Kidney glomerular epithelial cell (primary cell): ENCODE measurements around the gene SUPT3H.
A peak's percentile ranks its signal among the peaks of the same experiment; 100 is the strongest.
"Not testable (repeated sequence)": the region's sequence is repeated elsewhere in the genome, so short reads cannot be mapped to it uniquely, and the experiment has no call there.

Experiments used
- DNase-seq: peaks from one replicate; lab custom pipeline; 2025; lab: John Stamatoyannopoulos, UW

SUPT3H gene

DNA sequence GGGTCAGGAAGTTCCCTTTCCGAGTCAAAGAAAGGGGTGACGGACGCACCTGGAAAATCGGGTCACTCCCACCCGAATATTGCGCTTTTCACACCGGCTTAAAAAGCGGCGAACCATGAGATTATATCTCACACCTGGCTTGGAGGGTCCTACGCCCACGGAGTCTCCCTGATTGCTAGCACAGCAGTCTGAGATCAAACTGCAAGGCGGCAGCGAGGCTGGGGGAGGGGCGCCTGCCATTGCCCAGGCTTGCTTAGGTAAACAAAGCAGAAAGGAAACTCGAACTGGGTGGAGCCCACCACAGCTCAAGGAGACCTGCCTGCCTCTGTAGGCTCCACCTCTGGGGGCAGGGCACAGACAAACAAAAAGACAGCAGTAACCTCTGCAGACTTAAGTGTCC lies 315.1 kb downstream of the SUPT3H start:
- not testable (repeated sequence) for DNase-seq

- DNase-seq: no peak
These were observed 320.0 kb downstream of the SUPT3H start for GRCh38 chr6:45057711-45058110.

DNA sequence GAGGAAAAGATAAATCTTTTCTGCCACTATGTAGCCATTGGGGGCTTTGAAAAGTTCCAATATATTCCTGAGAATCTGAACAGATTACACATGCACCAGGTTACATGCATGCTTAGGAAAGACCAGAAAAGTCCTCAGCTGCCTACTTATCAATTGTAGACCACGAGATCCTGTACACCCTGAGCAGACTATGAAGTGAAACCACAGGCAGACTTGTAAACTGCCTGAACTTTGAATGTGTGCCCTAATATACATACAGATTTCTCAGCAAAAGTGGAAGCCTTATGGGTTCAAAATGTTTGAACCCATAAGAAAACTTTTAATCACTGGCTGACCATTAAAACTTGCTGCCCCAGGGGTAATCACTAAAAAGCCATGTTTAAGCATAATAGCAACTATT lies 323.1 kb downstream of the SUPT3H start:
- DNase-seq: no peak

- DNase-seq: no peak
These were observed 325.4 kb downstream of the SUPT3H start for GRCh38 chr6:45052325-45052724.

DNA sequence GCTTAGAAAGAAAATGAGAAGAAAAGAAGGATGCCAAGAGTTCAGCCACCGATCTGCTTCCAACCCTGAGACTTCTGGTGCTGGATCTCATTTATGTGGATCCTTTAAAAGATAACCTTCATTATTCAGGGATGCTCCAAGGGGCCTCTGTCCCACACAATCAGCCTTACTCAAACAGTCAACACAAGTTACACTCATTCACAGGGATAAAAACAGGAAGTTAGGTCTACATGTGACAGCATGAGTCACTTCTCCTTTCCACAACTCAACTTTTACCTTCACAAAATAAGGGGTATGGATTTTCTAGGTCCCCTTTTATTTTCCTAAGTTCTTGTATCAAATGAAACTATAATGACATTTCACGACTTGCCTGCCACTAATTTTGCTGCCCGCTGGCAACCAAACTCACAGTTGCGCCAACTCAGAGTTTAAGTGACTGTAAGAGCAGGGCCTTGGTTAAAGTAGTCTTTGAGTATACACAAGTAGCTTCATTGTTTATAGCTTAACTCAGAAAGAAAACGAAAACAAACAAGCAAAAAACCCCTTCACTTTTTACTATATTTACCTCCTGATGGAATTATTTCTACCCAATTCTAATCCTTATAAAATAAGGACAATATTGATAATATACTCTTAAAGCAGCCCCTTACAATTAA lies 328.4 kb downstream of the SUPT3H start:
- DNase-seq: no peak

DNA sequence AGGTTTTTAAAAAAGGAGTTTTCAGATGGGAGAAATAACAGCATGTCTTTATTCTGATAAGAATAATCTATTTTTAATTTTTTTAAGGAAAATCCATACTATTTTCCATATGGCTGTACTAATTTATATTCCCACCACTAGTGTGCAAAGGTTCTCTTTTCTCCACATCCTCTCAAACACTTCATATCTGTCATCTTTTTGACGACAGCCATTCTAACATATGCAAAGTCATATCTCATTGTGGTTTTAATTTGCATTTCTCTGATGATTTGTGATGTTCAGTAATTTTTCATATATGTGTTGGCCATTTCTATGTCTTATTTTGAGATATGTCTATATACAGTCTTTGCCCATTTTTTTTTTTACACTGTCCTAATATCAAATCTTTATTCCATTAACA lies 330.2 kb downstream of the SUPT3H start:
- no peak for DNase-seq

- no peak for DNase-seq
These were observed 332.5 kb downstream of the SUPT3H start for GRCh38 chr6:45045253-45045601.

GRCh38 chr6:45044510-45045252 lies 333.1 kb downstream of the SUPT3H start:
- peak; percentile 47 for DNase-seq

DNA sequence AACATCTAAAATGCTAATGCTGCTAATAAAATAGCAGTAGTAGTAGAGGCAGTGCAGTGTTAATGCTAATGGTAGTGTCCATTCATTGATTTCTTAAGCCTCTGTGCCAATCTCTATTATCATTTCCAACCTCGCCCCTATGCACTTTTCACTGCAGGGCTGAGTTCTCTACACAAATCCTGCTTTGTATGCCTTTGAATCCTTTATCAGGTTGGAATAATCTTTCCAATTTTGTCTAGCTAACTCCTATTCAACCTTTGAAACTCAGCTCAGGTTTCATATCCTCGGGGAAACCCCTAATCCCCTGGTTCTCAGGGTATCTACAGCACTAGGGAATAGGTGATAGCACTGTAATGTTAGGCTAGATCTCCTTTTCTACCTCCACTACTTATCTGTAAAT lies 333.6 kb downstream of the SUPT3H start:
- no peak for DNase-seq

DNA sequence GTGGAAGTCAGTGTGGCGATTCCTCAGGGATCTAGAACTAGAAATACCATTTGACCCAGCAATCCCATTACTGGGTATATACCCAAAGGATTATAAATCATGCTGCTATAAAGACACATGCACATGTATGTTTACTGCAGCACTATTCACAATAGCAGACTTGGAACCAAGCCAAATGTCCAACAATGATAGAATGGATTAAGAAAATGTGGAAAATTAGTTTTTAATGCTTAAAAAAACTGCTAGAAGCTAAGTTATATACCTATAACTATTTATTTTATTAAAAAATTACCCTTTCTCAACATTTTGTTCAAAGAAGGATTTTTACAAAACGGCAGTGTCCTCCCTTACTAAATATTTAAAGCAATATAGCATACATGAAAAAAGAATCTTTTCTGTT lies 335.1 kb downstream of the SUPT3H start:
- not testable (repeated sequence) for DNase-seq

GRCh38 chr6:45038226-45038625 lies 339.5 kb downstream of the SUPT3H start:
- DNase-seq: no peak

GRCh38 chr6:45036103-45036502 lies 341.6 kb downstream of the SUPT3H start:
- no peak for DNase-seq

GRCh38 chr6:45032426-45032825 lies 345.3 kb downstream of the SUPT3H start:
- no peak for DNase-seq

DNA sequence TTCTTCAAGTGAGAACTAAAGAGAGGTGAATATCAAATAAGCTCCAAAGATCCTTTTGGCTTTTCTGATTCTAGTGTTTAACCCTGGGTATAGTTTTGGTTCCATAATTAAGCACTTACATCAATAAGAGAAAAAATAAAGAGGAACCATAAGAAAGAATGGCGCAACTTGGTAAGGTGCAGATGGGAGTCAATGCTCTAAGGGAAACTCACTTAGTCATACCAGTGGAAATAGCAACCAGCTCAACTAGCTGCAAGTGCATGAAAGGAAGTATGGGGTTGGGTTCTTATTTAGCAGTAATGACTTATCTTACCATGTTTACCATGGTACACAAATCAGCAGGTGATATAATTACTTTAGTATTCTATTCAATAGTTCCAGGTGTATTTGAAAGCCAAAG lies 346.1 kb downstream of the SUPT3H start:
- DNase-seq: no peak

- DNase-seq: no peak
These were observed 350.6 kb downstream of the SUPT3H start for GRCh38 chr6:45027126-45027525.

- DNase-seq: no peak
These were observed 351.7 kb downstream of the SUPT3H start for GRCh38 chr6:45026003-45026516.

DNA sequence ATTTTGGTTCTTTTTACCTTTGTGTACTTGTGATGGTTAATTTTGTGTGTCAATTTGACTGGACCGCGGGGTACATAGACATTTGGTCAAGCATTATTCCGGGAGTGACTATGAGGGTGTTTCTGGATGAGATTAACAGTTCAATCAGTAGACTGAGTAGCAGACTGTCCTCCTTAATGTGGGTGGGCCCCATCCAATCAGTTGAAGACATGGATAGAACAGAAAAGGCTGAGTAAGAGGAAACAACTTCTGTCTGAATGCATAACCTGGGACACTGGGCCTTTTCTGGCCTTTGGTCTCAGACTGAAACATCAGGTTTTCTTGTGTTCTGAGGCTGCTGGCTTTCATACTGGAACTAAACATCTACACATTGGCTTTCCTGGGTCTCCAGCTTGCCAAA lies 353.1 kb downstream of the SUPT3H start:
- DNase-seq: no peak

- DNase-seq: no peak
These were observed 356.1 kb downstream of the SUPT3H start for GRCh38 chr6:45021676-45022075.

- no peak for DNase-seq
These were observed 365.0 kb downstream of the SUPT3H start for GRCh38 chr6:45012687-45013086.

DNA sequence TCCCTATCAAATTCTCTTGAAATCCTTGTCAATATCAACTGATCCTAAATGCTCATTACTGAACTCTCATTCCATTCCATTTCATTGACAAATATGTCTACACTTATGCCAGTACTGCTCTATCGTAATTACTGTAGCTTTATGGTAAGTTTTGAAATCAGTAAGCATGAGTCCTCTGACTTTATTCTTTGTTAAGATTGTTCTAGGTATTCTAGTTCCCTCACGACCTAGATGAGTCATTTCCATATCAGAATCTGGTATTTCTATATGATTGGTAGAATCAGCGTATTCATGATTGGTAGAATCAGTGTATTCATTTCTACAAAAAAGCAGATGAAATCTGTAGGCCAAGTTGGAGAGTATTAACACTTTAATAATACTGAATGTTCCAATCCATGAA lies 368.2 kb downstream of the SUPT3H start:
- DNase-seq: no peak

DNA sequence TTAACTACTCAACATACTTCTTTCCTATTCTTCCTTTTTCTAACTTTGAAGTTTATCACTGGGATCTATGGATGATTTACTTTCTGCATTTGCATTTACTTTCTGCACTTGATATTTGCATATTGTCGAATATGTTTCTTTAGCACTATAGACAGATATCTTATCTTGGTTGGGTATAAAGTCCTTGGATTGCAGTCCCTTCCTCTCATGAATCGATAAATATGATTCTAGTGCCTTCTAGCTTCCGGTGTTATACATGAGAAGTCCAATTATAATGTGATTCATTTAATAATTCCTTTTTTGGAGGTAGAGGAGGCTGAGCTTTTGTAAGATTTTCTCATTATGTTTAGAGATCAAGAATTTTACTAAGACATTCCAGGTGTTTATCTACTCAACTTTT lies 370.8 kb downstream of the SUPT3H start:
- no peak for DNase-seq

GRCh38 chr6:45003961-45004360 lies 373.8 kb downstream of the SUPT3H start:
- no peak for DNase-seq

DNA sequence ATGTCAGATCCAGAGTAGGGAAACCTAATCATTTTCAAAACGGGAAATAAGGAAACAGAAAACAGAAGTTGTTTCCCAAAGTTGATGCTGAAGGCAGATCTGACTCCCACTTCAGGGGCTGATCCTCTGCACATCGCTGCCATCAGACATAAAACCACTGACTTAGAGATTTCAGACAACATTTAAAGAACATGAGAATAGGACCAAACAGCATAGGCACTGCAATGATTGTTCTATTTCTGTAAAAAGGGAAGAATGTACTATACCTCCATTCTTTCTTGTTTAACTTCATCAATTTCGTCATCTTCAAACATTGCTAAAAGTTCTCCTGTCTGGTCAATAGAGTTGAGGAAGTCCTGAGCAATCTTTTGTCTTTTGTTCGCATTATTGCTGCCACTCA lies 374.3 kb downstream of the SUPT3H start:
- no peak for DNase-seq
